CD4-positive, alpha-beta T cell treated with Interleukin-6 at 100 ng/mL for 8 hours (primary cell): ENCODE measurements around the gene ALG9.

ENCODE experiments used
- DNase-seq: peaks from one replicate; pipeline ENCODE4 v3.0.0-alpha.2; 2020; ENCODE audit warnings: mixed read lengths, low spot score

Gene ALG9

GRCh38 chr11:111765984-111766833 is 105.2 kb downstream of the ALG9 start, which contains the start of gene PPP2R1B:
Gene PPP2R1B (minus strand): TSS chr11:111766389. CDS start chr11:111766361, 28 bp downstream.
- peak; percentile 77 for DNase-seq

GRCh38 chr11:111765320-111765983 is 105.9 kb downstream of the ALG9 start:
- DNase-seq: no peak

GRCh38 chr11:111764621-111765020 is 106.8 kb downstream of the ALG9 start:
- no peak for DNase-seq

GRCh38 chr11:111762981-111763643 is 108.3 kb downstream of the ALG9 start:
- no peak for DNase-seq

GRCh38 chr11:111762526-111762925 is 108.9 kb downstream of the ALG9 start:
- DNase-seq: no peak

GRCh38 chr11:111761036-111761435 is 110.3 kb downstream of the ALG9 start:
- DNase-seq: no peak

- DNase-seq: no peak
Observed at GRCh38 chr11:111759778-111760407, 111.5 kb downstream of the ALG9 start.

- no peak for DNase-seq
Observed at GRCh38 chr11:111759376-111759775, 112.0 kb downstream of the ALG9 start.

GRCh38 chr11:111756097-111756496 is 115.3 kb downstream of the ALG9 start:
- no peak for DNase-seq

- DNase-seq: no peak
Observed at GRCh38 chr11:111749646-111750045, 121.7 kb downstream of the ALG9 start.

GRCh38 chr11:111748035-111748804 is 123.2 kb downstream of the ALG9 start:
- no peak for DNase-seq

GRCh38 chr11:111745719-111746504 is 125.5 kb downstream of the ALG9 start:
- DNase-seq: no peak

- no peak for DNase-seq
Observed at GRCh38 chr11:111743700-111744099, 127.7 kb downstream of the ALG9 start.

- DNase-seq: no peak
Observed at GRCh38 chr11:111741751-111742150, 129.6 kb downstream of the ALG9 start.

GRCh38 chr11:111739299-111739698 is 132.1 kb downstream of the ALG9 start:
- DNase-seq: no peak

GRCh38 chr11:111737444-111738210 is 133.8 kb downstream of the ALG9 start:
- DNase-seq: no peak

GRCh38 chr11:111736621-111737443 is 134.5 kb downstream of the ALG9 start:
- no peak for DNase-seq
